GM19025 (cell line): Measurements from ENCODE around the gene DISP3.

Source experiments
- ATAC-seq: cut with Tn5 transposase; IDR thresholded peaks from one replicate; pipeline ENCODE4 v1.9.1; 2021; ENCODE audit warnings: mild to moderate bottlenecking, low read depth, moderate library complexity; ENCODE audit not compliant: unreplicated experiment

The DISP3 gene

DNA sequence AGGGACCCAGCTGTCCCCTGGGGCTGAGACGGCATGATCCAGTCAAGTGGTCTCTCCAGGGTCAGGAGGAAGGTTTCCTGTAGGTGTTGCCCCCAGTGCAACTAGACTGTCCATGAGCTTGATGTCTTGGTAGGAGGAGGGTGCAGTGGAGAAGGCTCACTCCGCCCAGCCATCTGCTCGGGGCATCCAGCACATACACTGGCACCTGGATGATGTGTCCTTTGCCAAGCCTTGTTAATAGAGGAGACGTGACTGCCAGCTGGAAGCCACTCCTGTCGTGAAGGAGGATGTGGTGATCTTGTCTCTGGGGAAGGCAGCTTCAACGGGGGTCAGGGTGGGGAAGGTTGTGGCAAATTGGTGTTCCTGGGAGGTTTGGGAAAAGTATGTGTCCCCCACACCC, 6.2 kb downstream of the DISP3 start:
- ATAC-seq, result no peak

DNA sequence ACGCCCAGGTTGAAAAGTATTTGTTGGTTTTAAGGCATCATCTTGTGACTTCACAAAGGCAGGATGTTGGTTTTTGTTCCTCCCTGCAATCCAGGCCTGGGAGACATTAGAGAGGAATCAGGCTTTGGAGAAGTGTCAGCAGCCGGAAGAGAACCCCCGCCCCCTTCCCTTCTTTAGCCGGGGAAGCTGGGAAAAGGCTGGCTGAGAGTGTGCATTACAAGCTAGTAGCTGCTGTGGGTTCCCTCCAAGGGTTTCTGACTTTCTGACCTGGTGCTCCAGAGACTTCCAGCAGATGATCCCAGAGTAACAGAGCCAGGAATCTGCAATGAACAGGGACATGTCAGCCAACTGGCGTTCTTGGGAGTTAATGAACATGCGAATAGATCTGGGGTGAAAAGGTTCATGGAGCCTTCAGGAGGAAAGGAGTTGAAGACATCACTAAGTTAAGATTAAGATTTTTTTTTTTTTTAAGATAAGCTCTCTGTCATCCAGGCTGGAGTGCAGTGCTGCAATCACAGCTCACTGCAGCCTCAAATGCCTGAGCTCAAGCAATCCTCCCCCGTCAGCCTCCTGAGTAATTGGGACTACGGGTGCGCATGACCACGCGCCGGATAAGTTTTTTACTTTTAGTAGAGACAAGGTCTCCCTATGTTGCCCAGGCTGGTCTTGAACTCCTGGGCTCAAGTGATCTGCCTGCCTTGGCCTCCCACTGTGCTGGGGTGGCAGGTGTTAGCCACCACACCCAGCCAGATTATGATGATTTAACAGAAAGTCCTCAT, 7.5 kb downstream of the DISP3 start:
- ATAC-seq, result no peak

GRCh38 chr1:11487196-11487751, 8.3 kb downstream of the DISP3 start:
- ATAC-seq, result no peak

DNA sequence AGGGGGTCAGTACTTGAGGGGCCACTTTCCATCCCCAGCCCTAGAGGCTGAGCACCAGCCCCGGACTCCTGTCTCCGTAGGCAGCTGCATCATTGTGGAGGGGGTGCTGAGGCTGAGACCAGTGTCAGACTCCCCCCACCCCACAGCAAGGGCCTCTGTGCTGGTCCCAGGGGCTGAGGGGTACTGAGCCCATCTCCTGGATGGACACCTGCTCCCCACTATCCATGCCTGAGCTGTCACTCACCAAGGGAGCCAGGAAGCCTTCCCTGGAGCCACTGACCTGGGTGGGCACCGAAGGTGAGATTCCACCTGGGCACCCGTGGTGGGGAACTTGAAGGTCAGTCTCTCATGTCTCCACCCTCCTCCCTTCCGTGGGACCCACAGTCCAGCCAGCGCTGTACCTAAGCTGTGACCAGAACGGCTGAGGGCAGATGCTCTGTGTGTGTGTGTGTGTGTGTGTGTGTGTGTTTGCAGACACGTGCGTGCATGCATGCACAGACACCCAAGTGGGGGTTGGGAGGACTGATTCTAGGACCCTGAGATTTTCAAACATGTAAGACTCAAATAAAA, 9.3 kb downstream of the DISP3 start:
- ATAC-seq, result no peak

- ATAC-seq, result no peak
Measured at GRCh38 chr1:11488966-11489625, 10.1 kb downstream of the DISP3 start.

- no peak for ATAC-seq
Measured at GRCh38 chr1:11492235-11492634, 13.3 kb downstream of the DISP3 start.

GRCh38 chr1:11493972-11494655, 15.2 kb downstream of the DISP3 start:
- ATAC-seq, result no peak

DNA sequence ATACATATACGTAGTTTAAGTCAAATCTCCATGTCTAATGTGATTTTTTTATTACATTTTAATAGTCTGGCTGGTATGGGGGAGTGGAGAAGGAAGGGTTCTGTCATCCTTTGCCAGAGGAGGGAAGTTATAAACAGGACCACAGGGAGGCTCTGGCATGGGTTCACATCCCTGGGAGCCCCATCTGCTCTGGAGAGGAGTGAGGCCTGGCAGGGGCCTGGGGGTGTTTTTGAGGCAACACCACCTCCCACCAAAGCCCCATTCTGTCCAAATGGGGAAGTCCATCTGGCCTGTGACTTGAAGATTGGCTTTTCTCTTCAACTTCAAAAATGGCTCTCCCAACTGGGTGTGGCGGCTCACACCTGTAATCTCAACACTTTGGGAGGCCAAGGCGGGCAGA, 15.8 kb downstream of the DISP3 start:
- ATAC-seq, result no peak

GRCh38 chr1:11495579-11495978, 16.6 kb downstream of the DISP3 start:
- no peak for ATAC-seq

- ATAC-seq, result no peak
Measured at GRCh38 chr1:11496551-11497080, 17.7 kb downstream of the DISP3 start.

DNA sequence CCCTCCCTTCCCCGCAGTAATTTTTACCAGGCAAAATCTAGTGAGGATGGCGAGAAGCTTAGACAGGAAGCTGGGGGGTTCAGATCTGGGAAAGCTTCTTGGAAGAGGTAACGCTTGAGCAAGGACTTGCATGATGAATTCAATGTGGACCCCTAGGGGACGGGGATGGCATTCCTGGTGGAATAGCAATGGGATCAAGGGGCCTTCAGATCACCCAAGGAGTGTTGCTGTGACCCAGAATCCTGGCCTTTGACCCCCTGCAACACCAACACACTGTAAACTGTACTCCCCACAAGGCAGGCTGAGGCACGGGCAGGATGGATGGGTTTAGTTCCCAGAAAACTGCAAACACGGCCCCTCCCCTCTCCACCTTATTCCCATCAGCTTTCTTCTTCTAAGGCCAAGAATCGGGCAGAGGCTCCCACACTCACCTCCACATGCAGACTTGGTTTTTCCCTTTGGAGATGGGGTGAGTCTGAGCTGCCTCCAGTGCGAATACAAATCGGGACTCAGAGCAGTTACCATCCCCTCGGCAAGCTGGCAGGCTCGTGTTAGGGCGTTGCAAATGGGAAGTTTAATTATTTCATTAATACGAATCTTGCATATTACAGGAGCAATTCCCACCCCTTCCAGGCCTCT, 20.1 kb downstream of the DISP3 start:
- no peak for ATAC-seq

GRCh38 chr1:11499601-11500331, 20.8 kb downstream of the DISP3 start:
- ATAC-seq, result no peak

DNA sequence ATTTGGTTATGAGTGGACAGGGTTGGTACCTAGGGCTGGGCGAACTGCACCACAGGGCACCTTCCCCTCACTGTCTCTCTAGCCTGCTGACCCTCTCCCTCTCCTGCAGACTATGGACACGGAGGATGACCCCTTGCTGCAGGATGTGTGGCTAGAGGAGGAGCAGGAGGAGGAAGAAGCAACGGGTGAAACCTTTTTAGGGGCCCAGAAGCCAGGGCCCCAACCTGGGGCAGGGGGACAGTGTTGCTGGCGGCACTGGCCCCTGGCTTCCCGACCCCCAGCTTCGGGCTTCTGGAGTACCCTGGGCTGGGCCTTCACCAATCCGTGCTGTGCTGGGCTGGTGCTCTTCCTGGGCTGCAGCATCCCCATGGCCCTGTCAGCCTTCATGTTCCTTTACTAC, 21.9 kb downstream of the DISP3 start:
- no peak for ATAC-seq

- peak; percentile 86 for ATAC-seq
Measured at GRCh38 chr1:11501491-11501897, 22.5 kb downstream of the DISP3 start.

DNA sequence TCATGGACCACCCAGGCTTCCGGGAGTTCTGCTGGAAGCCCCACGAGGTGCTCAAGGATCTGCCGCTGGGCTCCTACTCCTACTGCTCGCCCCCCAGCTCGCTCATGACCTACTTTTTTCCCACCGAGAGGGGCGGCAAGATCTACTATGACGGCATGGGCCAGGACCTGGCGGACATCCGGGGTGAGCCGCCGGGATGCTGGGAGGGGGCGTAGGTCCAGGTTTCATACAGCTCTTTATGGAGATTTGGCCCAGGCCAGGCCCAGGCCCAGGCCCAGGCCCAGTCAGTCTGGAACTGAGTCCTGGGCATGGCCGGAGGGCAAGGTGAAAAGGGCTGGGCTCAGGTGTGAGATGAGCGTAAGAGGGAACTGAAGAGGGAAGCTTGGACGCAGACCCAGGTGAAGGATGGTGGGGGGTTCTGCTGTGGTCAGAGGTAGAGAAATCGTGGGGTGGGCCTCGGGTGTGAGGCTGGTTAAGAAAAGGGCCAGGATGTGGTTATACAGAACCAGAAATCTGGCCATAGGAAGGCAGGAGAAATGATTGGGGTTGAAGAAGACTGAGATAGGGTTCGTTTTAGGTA, 23.0 kb downstream of the DISP3 start:
- ATAC-seq, result no peak

DNA sequence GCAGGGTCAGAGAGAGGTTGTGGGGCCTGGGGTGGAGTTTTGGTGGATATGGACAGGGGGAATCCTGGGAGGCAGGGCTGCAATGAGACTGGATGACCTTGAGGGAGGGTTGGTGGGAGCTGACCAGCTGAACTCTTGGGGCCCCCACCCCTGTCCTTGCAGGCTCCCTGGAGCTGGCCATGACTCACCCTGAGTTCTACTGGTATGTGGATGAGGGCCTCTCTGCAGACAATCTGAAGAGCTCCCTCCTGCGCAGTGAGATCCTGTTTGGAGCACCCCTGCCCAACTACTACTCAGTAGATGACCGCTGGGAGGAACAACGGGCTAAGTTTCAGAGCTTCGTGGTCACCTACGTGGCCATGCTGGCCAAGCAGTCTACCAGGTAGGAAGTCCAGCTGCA, 23.6 kb downstream of the DISP3 start:
- ATAC-seq, result no peak

- no peak for ATAC-seq
Measured at GRCh38 chr1:11504599-11504998, 25.6 kb downstream of the DISP3 start.

- ATAC-seq, result no peak
Measured at GRCh38 chr1:11505591-11506538, 26.9 kb downstream of the DISP3 start.
